Neural cell (in vitro differentiated cells): Measurements from ENCODE around the gene TSR3. TPM values are rescaled to one million over a fixed set of nuclear protein-coding genes. Genes with fewer than 3 reads are reported as not detected.

ENCODE experiments used
- H2AFZ ChIP-seq: fragments of 200-600, 300-800 bp; sonication (generic), shearing (Covaris generic); 2 replicates; pipeline ENCODE4 v1.6.0; 2014; ENCODE audit warnings: low read depth, mild to moderate bottlenecking, antibody characterized with exemption, low read length, moderate library complexity
- H3F3A ChIP-seq: fragments of 200-600 bp; shearing (Covaris generic); 2 replicates; pipeline ENCODE4 v1.6.1; 2016; ENCODE audit warnings: mild to moderate bottlenecking, moderate library complexity, mixed read lengths, antibody characterized with exemption, low read length; ENCODE audit not compliant: insufficient read depth, poor library complexity, severe bottlenecking
- H3K27ac ChIP-seq: fragments of 200-600, 300-800 bp; sonication (generic), shearing (Covaris generic); 2 replicates; pipeline ENCODE4 v1.5.1; 2014; ENCODE audit warnings: mild to moderate bottlenecking, low read length, moderate library complexity
- H3K27me3 ChIP-seq: fragments of 300-800, 200-600 bp; sonication (generic), shearing (Covaris generic); 2 replicates; pipeline ENCODE4 v1.6.0; 2014; ENCODE audit warnings: mild to moderate bottlenecking, low read depth, low read length, moderate library complexity; ENCODE audit not compliant: insufficient read depth
- H3K36me3 ChIP-seq: fragments of 300-800, 200-600 bp; sonication (generic), shearing (Covaris generic); 2 replicates; pipeline ENCODE4 v1.5.1; 2014; ENCODE audit warnings: mild to moderate bottlenecking, antibody characterized with exemption, low read length, moderate library complexity; ENCODE audit not compliant: insufficient read depth
- H3K4me2 ChIP-seq: fragments of 300-800, 200-600 bp; sonication (generic), shearing (Covaris generic); 2 replicates; pipeline ENCODE4 v1.6.0; 2014; ENCODE audit warnings: mild to moderate bottlenecking, low read length
- H3K4me3 ChIP-seq: fragments of 300-800, 200-600 bp; sonication (generic), shearing (Covaris generic); 2 replicates; pipeline ENCODE4 v1.5.1; 2014; ENCODE audit warnings: mild to moderate bottlenecking, low read length, moderate library complexity
- H3K79me2 ChIP-seq: fragments of 200-600 bp; shearing (Covaris generic); replicated peaks from 2 replicates; pipeline ENCODE4 v1.6.0; 2014; ENCODE audit warnings: mild to moderate bottlenecking, low read length, moderate library complexity; ENCODE audit not compliant: insufficient read depth
- H3K9ac ChIP-seq: fragments of 300-800, 200-600 bp; sonication (generic), shearing (Covaris generic); 2 replicates; pipeline ENCODE4 v1.6.1; 2016; ENCODE audit warnings: mild to moderate bottlenecking, low read length, mixed read lengths
- H3K9me2 ChIP-seq: fragments of 200-600 bp; shearing (Covaris generic); 2 replicates; pipeline ENCODE4 v1.6.1; 2016; ENCODE audit warnings: mild to moderate bottlenecking, low read length, mixed read lengths; ENCODE audit not compliant: insufficient read depth
- H3K9me3 ChIP-seq: fragments of 200-600, 300-800 bp; sonication (generic), shearing (Covaris generic); 2 replicates; pipeline ENCODE4 v1.6.1; 2016; ENCODE audit warnings: mild to moderate bottlenecking, mixed run types, low read length, moderate library complexity, mixed read lengths
- H4K20me1 ChIP-seq: fragments of 200-600 bp; shearing (Covaris generic); 2 replicates; pipeline ENCODE4 v1.6.1; 2016; ENCODE audit warnings: mild to moderate bottlenecking, mixed run types; ENCODE audit not compliant: insufficient read depth
- CTCF ChIP-seq: fragments of 450-650 bp; IDR thresholded peaks from 2 replicates; pipeline ENCODE4 v1.5.1; 2014; ENCODE audit warnings: antibody characterized with exemption, mild to moderate bottlenecking, moderate library complexity; ENCODE audit not compliant: poor library complexity, severe bottlenecking
- EP300 ChIP-seq: fragments of 450-650 bp; conservative IDR thresholded peaks from 2 replicates; pipeline ENCODE4 v1.6.1; 2014; ENCODE audit warnings: antibody characterized with exemption, mild to moderate bottlenecking, moderate library complexity; ENCODE audit not compliant: poor library complexity, severe bottlenecking
- EZH2 ChIP-seq: fragments of 200-600, 300-800 bp; shearing (Covaris generic), sonication (generic); IDR thresholded peaks from 2 replicates; pipeline ENCODE4 v1.6.1; 2014; ENCODE audit warnings: antibody characterized with exemption, low read length, borderline replicate concordance, mild to moderate bottlenecking; ENCODE audit not compliant: insufficient read depth, poor library complexity, severe bottlenecking
- MXI1 ChIP-seq: fragments of 450-650 bp; conservative IDR thresholded peaks from 2 replicates; pipeline ENCODE4 v1.6.1; 2014; ENCODE audit warnings: antibody characterized with exemption, mild to moderate bottlenecking; ENCODE audit not compliant: poor library complexity, severe bottlenecking
- POLR2AphosphoS5 ChIP-seq: IDR thresholded peaks from 2 replicates; pipeline ENCODE4 v1.6.1; 2012
- RAD21 ChIP-seq: fragments of 450-650 bp; conservative IDR thresholded peaks from 2 replicates; pipeline ENCODE4 v1.6.1; 2014; ENCODE audit warnings: antibody characterized with exemption, mild to moderate bottlenecking, moderate library complexity
- REST ChIP-seq: IDR thresholded peaks from 2 replicates; pipeline ENCODE4 v1.6.1; 2012; ENCODE audit warnings: borderline replicate concordance
- SMC3 ChIP-seq: fragments of 450-650 bp; conservative IDR thresholded peaks from 2 replicates; pipeline ENCODE4 v1.6.1; 2014; ENCODE audit warnings: antibody characterized with exemption, mild to moderate bottlenecking, moderate library complexity; ENCODE audit not compliant: poor library complexity
- TAF1 ChIP-seq: IDR thresholded peaks from 2 replicates; pipeline ENCODE4 v1.6.1; 2012; ENCODE audit warnings: low read depth
- polyA plus RNA-seq: library from polyadenylated mRNA; depleted of rRNA; stranded (reverse); fragments of >200 nt; gene quantifications from 2 replicates; pipeline ENCODE4 v1.2.3, GENCODE V29; 2014

TSR3 gene
- polyA plus RNA-seq, 1 donor from 2014 or later: 102 TPM

- no peaks in the 10 kb centered on the region for H4K20me1 ChIP-seq
- no peak overlapping the region for H3K4me3 ChIP-seq
- no peak overlapping the region for H3K9ac ChIP-seq
- no peak overlapping the region for H2AFZ ChIP-seq
- H3K27ac ChIP-seq: no peak overlapping the region
- TF ChIP-seq POLR2AphosphoS5 (no peak), RAD21 (no peak), CTCF (no peak), REST (no peak), TAF1 (no peak), SMC3 (no peak), EP300 (no peak), EZH2 (no peak), MXI1 (no peak)
- no peaks in the 10 kb centered on the region for H3K36me3 ChIP-seq
- H3K4me2 ChIP-seq: no peak overlapping the region
- H3K9me3 ChIP-seq: no peaks in the 10 kb centered on the region
- H3F3A ChIP-seq: no peaks in the 10 kb centered on the region
- H3K9me2 ChIP-seq: no peaks in the 10 kb centered on the region
- no peaks in the 10 kb centered on the region for H3K27me3 ChIP-seq
- H3K79me2 ChIP-seq: no peaks in the 10 kb centered on the region
These were observed 46.1 kb upstream of the TSR3 start for GRCh38 chr16:1397779-1398178.

GRCh38 chr16:1395444-1396031 lies 43.9 kb upstream of the TSR3 start:
- Histone ChIP-seq H3K27me3 (no peaks in the 10 kb centered on the region), H3K9me3 (no peaks in the 10 kb centered on the region), H3K9me2 (no peaks in the 10 kb centered on the region), H3F3A (no peaks in the 10 kb centered on the region), H3K4me2 (no peak overlapping the region), H3K4me3 (no peak overlapping the region), H3K9ac (no peak overlapping the region), H4K20me1 (no peaks in the 10 kb centered on the region), H3K27ac (no peak overlapping the region), H2AFZ (no peak overlapping the region), H3K36me3 (no peaks in the 10 kb centered on the region), H3K79me2 (no peaks in the 10 kb centered on the region)
- TF ChIP-seq RAD21 (no peak), TAF1 (no peak), SMC3 (no peak), MXI1 (no peak), REST (no peak), POLR2AphosphoS5 (no peak), EP300 (no peak), EZH2 (no peak), CTCF (no peak)
